Measurements from ENCODE around the gene ANKRD37.

The ANKRD37 gene

DNA sequence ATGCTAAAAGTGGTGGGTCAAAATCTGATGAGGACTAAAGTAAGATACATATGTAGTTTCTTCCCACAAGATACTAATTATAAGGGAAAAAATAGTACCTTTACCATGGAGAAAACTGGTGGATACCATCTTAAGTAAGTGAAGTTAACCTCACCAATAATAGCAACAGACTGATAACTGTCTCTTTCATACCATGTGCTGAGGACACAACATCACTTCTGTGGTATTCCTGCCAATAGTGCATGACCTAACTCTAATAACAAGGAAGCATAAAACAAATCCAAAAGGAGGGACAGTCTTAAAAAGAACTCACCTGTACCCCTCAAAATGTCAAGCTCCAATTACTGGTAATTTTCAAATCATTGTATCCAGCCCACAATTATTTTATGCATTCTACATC lies 20.3 kb downstream of the ANKRD37 start:
- no peak for DNase-seq (ENCODE audit: low read depth in 2 of 2)

DNA sequence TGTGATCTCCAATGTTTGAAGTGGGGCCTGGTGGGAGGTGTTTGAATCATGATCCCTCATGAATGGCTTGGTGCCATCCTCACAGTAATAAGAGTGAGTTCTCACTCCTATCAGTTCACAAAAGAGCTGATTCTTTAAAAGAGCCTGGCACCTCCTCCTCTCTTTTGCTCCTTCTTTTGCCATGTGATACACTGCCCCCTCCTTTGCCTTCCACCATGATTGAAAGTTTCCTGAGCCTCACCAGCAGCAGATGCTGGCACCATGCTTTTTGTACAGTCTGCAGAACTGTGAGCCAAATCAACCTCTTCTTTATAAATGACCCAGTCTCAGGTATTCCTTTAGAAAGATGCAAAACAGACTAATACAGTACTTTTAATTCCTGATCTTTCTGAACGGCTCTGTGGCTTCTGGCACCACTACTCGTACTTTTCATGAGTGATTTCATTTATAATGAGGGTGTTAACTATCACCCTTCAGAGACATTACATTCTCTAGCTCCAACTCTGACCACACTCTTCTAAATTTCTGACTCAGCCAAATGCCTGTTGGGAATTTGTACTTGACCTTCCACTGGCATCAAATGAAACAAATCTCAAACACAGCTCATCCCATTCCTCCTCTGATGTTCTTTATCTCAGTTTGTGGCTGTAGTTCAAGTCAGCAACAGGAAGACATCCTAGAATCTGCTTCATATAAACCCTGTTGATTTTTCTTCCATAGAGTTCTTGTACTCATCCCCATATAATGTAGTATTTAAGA lies 24.9 kb downstream of the ANKRD37 start:
- no peak for DNase-seq (ENCODE audit: low read depth in 2 of 2)

GRCh38 chr4:185424905-185425646 lies 28.4 kb downstream of the ANKRD37 start:
- no peak for DNase-seq (ENCODE audit: low read depth in 2 of 2)

DNA sequence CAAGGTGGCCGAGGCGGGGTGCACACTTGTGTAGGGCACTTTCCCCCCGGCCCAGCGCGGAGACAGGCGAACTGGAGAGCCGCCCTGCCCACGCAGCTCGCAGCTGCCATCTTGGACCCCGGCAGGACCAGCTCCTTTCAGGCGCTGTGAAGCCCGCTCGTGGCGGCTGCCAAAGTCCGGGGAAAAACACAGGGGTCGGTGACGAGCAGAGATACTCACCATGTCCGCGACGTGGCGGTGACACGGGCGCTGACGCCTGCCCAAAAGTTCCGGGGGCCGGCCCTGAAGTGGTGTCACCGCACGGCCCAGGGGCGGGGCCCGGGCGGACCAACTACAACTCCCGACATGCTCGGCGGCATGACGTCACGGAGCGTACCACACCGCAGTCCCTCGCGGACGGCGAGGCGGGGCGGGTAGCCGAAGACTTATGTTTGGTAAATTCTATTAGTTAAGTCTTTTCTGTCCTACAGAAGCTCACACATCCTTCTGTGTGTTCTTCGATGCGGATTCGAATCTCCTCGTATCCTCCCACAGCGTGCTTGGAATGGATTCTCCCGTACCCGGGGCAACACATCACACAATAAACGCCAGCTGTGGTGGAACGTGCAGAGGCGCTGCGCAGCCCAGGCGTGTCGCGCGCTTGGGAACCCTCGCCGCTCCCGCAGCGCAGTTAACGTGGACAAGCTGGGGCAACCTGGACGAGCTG lies 29.2 kb downstream of the ANKRD37 start, which contains the start of gene UFSP2:
TSS of gene UFSP2 (minus strand) at position 318 of the 706 bp plus-strand sequence. CDS start at position 222, 96 bp downstream.
- DNase-seq (ENCODE audit: low read depth in 2 of 2): peak; percentile 79 to 85

DNA sequence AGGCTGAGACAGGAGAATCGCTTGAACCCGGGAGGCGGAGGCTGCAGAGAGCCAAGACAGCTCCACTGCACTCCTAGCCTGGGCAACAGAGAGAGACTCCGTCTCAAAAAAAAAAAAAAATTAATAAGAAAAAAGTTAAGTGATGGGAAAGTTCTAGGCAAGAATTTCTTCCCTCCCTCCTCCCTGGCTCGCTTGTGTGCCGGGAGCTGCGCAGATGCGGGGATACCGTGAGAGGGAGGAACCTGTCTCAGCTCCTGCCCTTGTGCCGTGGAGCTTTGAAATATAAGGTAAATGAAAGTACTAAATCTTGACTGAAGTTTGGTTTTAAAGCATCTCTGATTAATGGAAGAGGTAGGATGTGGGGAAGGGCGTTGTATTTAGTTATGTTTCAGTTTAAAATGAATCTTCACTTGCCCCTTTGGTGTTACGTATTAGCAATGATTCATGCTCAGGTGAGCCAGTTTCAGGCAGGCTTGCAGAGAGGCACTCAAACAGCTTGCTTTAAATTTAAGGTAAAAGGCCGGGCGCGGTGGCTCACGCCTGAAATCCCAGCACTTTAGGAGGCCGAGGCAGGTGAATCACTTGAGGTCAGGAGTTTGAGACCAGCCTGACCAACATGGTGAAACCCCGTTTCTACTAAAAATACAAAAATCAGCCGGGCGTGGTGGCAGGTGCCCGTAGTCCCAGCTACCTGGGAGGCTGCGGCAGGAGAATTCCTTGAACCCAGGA lies 30.5 kb downstream of the ANKRD37 start:
- no peak for DNase-seq (ENCODE audit: low read depth in 2 of 2)

GRCh38 chr4:185429660-185430059 lies 33.0 kb downstream of the ANKRD37 start:
- DNase-seq (ENCODE audit: low read depth in 2 of 2): no peak

GRCh38 chr4:185435466-185435865 lies 38.8 kb downstream of the ANKRD37 start:
- DNase-seq (ENCODE audit: low read depth in 2 of 2): no peak

GRCh38 chr4:185437809-185438208 lies 41.2 kb downstream of the ANKRD37 start:
- DNase-seq (ENCODE audit: low read depth in 2 of 2): no peak

DNA sequence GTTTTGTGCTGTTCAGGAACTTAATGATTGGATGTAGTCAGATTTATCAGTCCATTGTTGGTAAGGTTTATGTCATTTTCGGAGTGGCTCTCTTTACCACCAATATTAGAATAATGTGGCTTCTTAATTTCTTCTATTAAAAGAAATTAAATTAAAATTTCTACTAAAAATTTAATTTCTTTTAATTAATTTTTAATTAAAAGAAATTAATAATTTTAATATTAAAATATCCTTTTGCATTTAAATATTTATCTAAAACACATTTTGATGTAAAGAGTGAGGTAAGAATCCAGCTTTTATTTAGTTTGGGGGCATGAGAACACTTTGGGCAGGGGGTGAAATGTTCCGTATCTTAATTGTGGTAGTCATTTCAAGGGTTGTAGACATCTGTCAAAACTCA lies 44.8 kb downstream of the ANKRD37 start:
- DNase-seq (ENCODE audit: low read depth in 2 of 2): no peak

- no peak for DNase-seq (ENCODE audit: low read depth in 2 of 2)
These were observed 48.6 kb downstream of the ANKRD37 start for GRCh38 chr4:185445209-185445608.
